A673 (cell line): ENCODE results near the gene SCO2.

Source experiments
- EZH2 ChIP-seq: fragments of 200-600 bp; sonication (generic); IDR thresholded peaks from 2 replicates; pipeline ENCODE4 v1.6.1; 2017; ENCODE audit warnings: borderline replicate concordance, low read depth, mild to moderate bottlenecking, mixed read lengths, antibody characterized with exemption, low read length; ENCODE audit not compliant: poor library complexity, severe bottlenecking
- TF ChIP-seq, protein P1 (sequence below): fragments of 300-800, 200-600 bp; sonication (generic); conservative IDR thresholded peaks from 2 replicates; pipeline ENCODE4 v1.5.1; 2017; ENCODE audit warnings: low read depth, mild to moderate bottlenecking, antibody characterized with exemption, low read length, moderate library complexity, mixed read lengths

DNA sequence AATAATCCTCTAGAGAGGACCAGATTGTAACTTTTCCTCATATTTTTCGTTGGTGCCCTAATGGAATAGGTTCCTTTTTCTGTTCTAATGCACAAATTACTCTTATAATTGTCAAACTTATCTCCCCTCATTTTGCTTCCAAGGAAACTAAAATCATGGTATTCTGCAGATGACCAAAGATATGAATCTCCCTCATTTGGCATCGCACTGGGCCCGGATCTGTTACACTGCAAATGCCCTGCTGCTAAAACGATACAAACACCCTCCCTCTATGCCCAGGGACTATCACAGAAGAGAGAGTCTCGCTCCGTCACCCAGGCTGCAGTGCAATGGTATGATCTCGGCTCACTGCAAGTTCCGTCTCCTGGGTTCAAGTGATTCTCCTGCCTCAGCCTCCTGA is 27.9 kb upstream of the SCO2 start:
- TF ChIP-seq, protein P1, sequence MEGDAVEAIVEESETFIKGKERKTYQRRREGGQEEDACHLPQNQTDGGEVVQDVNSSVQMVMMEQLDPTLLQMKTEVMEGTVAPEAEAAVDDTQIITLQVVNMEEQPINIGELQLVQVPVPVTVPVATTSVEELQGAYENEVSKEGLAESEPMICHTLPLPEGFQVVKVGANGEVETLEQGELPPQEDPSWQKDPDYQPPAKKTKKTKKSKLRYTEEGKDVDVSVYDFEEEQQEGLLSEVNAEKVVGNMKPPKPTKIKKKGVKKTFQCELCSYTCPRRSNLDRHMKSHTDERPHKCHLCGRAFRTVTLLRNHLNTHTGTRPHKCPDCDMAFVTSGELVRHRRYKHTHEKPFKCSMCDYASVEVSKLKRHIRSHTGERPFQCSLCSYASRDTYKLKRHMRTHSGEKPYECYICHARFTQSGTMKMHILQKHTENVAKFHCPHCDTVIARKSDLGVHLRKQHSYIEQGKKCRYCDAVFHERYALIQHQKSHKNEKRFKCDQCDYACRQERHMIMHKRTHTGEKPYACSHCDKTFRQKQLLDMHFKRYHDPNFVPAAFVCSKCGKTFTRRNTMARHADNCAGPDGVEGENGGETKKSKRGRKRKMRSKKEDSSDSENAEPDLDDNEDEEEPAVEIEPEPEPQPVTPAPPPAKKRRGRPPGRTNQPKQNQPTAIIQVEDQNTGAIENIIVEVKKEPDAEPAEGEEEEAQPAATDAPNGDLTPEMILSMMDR, result no peak
- TF ChIP-seq EZH2, result no peak
